ENCODE measurements around the gene POU2F3.

The POU2F3 gene

GRCh38 chr11:120210626-120211521 is 29.1 kb upstream of the POU2F3 start, which contains the start of gene OAF:
TSS of gene OAF (plus strand) at chr11:120211032. CDS start at chr11:120211280, 248 bp downstream.
- in situ Hi-C loops (cut with MboI; ENCODE audit: low sequenced_read_pairs) = no loop called here

- in situ Hi-C loops (cut with MboI; ENCODE audit: low sequenced_read_pairs) = no loop called here
These were observed 28.2 kb upstream of the POU2F3 start for GRCh38 chr11:120211522-120212258.

DNA sequence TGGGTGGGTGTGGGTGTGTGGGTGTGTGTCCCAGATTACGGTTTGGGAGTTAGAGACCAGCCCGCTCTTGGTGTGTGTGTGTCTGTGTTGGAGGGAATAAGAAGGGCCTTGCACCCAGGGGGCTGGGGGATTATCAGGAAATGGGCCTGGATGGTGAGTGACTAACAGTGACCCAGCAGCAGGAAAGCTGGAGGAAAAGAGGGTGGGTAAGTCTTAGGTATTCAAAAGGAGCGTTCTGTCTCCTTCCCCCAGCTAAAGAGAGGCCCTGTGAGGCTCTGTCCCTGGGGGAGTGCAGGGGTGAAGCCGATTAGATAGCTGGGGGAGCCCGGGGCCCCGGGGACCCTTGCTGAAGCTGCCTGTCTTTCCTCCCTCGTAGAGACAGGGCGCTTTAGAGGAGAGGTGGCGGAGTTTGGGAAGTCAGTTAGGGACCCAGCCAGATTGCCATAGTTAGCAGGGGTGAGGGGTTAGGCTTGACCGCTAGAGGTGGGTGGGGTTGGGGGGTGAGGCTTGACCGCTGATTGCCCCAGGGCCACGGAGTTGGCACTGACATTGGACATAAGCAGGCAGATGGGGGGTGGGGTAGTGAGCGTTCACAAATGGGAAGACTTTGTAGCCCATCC is 27.6 kb upstream of the POU2F3 start:
- in situ Hi-C loops (cut with MboI; ENCODE audit: low sequenced_read_pairs) = no loop called here

- in situ Hi-C loops (cut with MboI; ENCODE audit: low sequenced_read_pairs) = no loop called here
These were observed 27.0 kb upstream of the POU2F3 start for GRCh38 chr11:120212926-120213325.

- in situ Hi-C loops (cut with MboI; ENCODE audit: low sequenced_read_pairs) = no loop called here
These were observed 25.4 kb upstream of the POU2F3 start for GRCh38 chr11:120214581-120214980.

DNA sequence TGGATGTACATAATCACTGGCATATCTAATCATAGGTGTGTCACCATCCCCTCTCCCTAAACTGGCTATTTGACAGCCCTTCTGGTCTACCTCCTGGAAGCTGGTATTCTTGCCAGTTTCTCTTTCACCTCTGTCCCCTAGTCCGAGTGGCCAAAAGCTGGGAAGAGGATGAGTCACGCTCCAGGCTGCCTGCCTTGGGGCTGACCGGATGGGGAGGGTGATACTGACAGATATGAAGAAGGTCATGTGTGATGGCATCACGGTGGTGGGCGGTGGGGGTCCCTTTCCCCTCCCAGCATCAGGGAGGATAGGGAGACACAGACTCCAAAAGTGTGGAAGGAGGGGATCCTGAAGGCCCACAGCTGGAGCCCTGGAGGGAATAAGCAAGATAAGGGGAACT is 24.3 kb upstream of the POU2F3 start:
- in situ Hi-C loops (cut with MboI; ENCODE audit: low sequenced_read_pairs) = no loop called here

- in situ Hi-C loops (cut with MboI; ENCODE audit: low sequenced_read_pairs) = no loop called here
These were observed 23.4 kb upstream of the POU2F3 start for GRCh38 chr11:120216426-120217102.

DNA sequence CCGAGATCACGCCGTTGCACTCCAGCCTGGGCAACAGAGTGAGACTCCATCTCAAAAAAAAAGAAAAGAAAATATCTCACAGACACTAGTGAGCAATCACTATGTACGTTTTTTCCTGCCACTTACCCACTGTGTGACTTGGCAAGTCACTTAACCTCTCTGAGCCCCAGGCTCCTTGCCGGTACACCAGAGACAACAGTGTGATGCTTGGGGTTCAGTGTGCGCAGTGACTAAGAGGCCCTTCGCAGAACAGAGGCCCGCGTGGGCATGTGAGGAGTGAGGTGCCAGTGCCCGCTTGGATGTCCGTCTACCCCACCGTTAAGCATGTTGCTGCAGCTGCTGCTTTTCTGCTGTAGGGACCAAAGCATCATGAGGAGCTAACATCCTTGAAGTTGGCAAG is 22.4 kb upstream of the POU2F3 start:
- in situ Hi-C loops (cut with MboI; ENCODE audit: low sequenced_read_pairs) = no loop called here

DNA sequence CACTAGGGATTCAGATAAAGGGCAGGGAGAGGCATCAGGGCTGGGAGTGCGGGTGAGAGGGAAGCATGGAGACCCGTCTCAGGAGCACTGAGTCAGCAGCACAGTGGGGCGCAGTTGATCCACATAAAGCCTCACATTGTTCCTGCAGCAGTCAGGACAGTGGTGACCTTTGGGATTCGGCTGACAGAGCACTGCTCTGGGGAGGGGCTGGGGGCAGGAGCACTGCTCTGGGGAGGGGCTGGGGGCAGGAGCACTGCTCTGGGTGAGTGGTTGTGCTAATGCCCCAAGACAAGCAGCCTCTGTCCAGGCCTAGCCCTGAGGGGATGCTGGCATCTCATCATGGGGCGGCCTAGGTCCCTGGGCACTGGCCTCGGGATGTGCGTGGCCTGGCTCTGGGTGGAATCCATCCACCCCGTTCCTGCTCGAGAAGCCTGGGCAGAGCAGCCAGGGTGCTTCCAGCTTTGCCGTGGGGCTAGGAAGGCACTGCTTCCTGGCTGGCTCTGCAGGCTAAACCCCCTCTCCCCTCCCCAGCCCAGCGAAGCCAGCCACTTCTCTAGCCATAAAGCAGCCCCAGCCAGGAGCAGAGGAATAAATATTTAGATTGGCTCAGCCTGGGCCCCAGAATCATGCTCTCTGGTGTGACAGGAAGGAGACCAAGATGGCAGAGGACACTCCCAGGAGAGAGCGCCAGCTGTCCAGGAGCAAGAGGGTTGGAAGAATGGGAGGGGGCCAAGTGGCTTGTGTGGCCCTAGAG is 21.8 kb upstream of the POU2F3 start:
- in situ Hi-C loops (cut with MboI; ENCODE audit: low sequenced_read_pairs) = no loop called here

- in situ Hi-C loops (cut with MboI; ENCODE audit: low sequenced_read_pairs) = no loop called here
These were observed 21.3 kb upstream of the POU2F3 start for GRCh38 chr11:120218695-120219033.

- in situ Hi-C loops (cut with MboI; ENCODE audit: low sequenced_read_pairs) = no loop called here
These were observed 20.6 kb upstream of the POU2F3 start for GRCh38 chr11:120219232-120219937.

GRCh38 chr11:120219938-120220746 is 19.8 kb upstream of the POU2F3 start:
- in situ Hi-C loops (cut with MboI; ENCODE audit: low sequenced_read_pairs) = no loop called here

GRCh38 chr11:120220747-120221037 is 19.2 kb upstream of the POU2F3 start:
- in situ Hi-C loops (cut with MboI; ENCODE audit: low sequenced_read_pairs) = no loop called here

GRCh38 chr11:120221115-120221752 is 18.7 kb upstream of the POU2F3 start:
- in situ Hi-C loops (cut with MboI; ENCODE audit: low sequenced_read_pairs) = no loop called here

GRCh38 chr11:120222916-120223315 is 17.0 kb upstream of the POU2F3 start:
- in situ Hi-C loops (cut with MboI; ENCODE audit: low sequenced_read_pairs) = no loop called here

GRCh38 chr11:120223793-120224192 is 16.1 kb upstream of the POU2F3 start:
- in situ Hi-C loops (cut with MboI; ENCODE audit: low sequenced_read_pairs) = no loop called here

DNA sequence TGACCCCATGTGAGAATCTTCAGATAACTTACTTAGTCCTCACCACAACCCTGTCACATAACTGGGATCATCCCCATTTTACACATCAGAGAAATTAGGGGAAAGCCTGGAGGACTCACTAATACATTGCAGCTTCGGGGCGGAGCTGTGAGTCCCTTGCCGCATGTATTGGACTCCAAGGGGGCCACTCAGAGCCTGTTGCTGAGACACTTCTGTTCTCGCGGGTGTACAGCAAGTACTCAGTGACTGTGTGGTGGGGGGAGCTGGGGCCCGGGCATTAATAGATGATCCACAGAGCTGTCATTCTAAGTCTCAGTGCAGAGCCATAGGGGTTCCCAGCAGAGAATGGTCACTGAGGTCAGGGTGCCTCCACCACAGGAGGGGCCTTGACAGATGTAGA is 15.6 kb upstream of the POU2F3 start:
- in situ Hi-C loops (cut with MboI; ENCODE audit: low sequenced_read_pairs) = no loop called here

Measured in HL-60/S4 treated with phorbol 12-myristate 13-acetate at 8.2 ng/mL for 4 days and 3 days (cell line).